Peyer's patch (tissue), 4 donors: ENCODE data around the gene VSIG8. TPM values are rescaled to one million over a fixed set of nuclear protein-coding genes. Genes with fewer than 3 reads are reported as not detected.

Experiments used
- DNase-seq, 3 donors: peaks; one replicate each; pipeline ENCODE4 v3.0.0-alpha.2; 2017 to 2019
- H3K27ac ChIP-seq, 4 donors: fragments of 200-600 bp; sonication (generic); one replicate each; pipeline ENCODE4 v1.5.1; 2016 to 2019
- H3K27me3 ChIP-seq, 2 donors: fragments of 200-600 bp; sonication (generic); one replicate each; pipeline ENCODE4 v1.5.1; 2019
- H3K36me3 ChIP-seq, 3 donors: fragments of 200-600 bp; sonication (generic); one replicate each; pipeline ENCODE4 v1.5.1; 2016 to 2019
- H3K4me1 ChIP-seq, 4 donors: fragments of 200-600 bp; sonication (generic); one replicate each; pipeline ENCODE4 v1.5.1; 2016 to 2019
- H3K4me3 ChIP-seq, 4 donors: fragments of 200-600 bp; sonication (generic); 1 replicate in 3 of 4; 2 replicates in 1 of 4; pipeline ENCODE4 v1.5.1; 2016 to 2019; ENCODE audit warnings: mild to moderate bottlenecking in 1 of 4
- H3K9me3 ChIP-seq, 4 donors: fragments of 200-600 bp; sonication (generic); one replicate each; pipeline ENCODE4 v1.5.1; 2016 to 2019; ENCODE audit warnings: mild to moderate bottlenecking in 1 of 4
- CTCF ChIP-seq, 6 experiments: fragments of 450-650 bp in 4 of 6; fragments of 200-600 bp in 2 of 6; sonication (generic) in 1 of 6; IDR thresholded peaks; one replicate each; pipeline ENCODE4 v1.5.1; 2017 to 2019; ENCODE audit warnings: antibody characterized with exemption in 6 of 6, mild to moderate bottlenecking in 3 of 6, moderate library complexity in 1 of 6
- POLR2A ChIP-seq, 2 donors: fragments of 450-650 bp; IDR thresholded peaks; one replicate each; pipeline ENCODE4 v1.5.1; 2017; ENCODE audit warnings: antibody characterized with exemption in 2 of 2, mild to moderate bottlenecking in 2 of 2, moderate library complexity in 2 of 2
- total RNA-seq, 4 donors: library from RNA; depleted of rRNA; stranded (reverse); fragments of >200 nt; gene quantifications; one replicate each; pipeline ENCODE4 v1.1.0, GENCODE V29; 2016

VSIG8 gene
- total RNA-seq, 4 donors from 2014 or later, result 0.85 TPM; not detected in 3

- TF ChIP-seq POLR2A (IDR thresholded peaks at IDR 0.05), result no peak
- TF ChIP-seq CTCF (IDR thresholded peaks at IDR 0.05), result no peak
- H3K4me1 ChIP-seq, result peaks cover 0 to 7% (median 2%) of the 10 kb centered on the region in 4 donors
- DNase-seq, result no peak
- H3K27ac ChIP-seq, result no peak overlapping the region
- H3K4me3 ChIP-seq, result no peak overlapping the region
- no peaks in the 10 kb centered on the region for H3K36me3 ChIP-seq
- H3K27me3 ChIP-seq, result no peaks in the 10 kb centered on the region
- H3K9me3 ChIP-seq, result no peaks in the 10 kb centered on the region
Measured at GRCh38 chr1:159855709-159856108, 6.7 kb downstream of the VSIG8 start.

- DNase-seq, result peak; percentile 63 to 92 (median 91)
- Histone ChIP-seq H3K36me3 (no peaks in the 10 kb centered on the region), H3K27ac (peak overlapping the region; percentile 76 to 97 (median 94)), H3K4me3 (peak overlapping the region; percentile 46 to 73 (median 62)), H3K9me3 (no peaks in the 10 kb centered on the region), H3K4me1 (peaks cover 0 to 7% (median 2%) of the 10 kb centered on the region in 4 donors), H3K27me3 (no peaks in the 10 kb centered on the region)
- peak in 3 of 6 experiments; percentile 12 to 46 (median 32) for TF ChIP-seq CTCF (IDR thresholded peaks at IDR 0.05)
- peak; percentile 86 to 90 for TF ChIP-seq POLR2A (IDR thresholded peaks at IDR 0.05)
Measured at GRCh38 chr1:159854693-159855192, 7.7 kb downstream of the VSIG8 start.

DNA sequence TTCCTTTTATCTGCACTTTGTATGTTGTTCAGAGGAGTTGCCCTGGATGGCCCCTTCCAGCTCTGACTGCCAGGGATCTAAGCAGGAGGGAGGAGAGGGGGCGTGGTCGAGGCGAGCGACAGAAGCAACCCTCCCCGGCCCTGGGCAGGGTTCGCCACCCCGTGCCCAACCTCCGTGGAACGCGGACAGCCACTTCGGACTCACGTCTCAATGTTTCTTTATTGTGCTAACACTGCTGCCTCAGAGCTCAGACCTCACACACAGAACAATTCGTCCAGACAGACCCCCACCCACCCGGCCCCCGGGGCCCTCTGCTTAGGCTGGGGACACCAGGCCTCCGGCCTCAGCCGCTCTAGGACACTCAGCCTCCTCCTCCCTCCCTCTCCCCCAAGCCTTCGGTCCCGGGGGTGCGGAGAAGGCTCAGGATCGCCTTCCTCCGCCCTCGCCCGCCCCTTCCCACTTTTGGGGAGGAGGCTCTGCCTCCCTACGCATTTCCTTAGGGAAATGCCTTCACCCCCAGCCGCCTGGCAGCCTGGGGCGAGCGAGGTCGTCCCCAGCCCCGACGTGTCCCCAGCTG, 8.3 kb downstream of the VSIG8 start:
- Histone ChIP-seq H3K4me1 (peaks cover 0 to 7% (median 2%) of the 10 kb centered on the region in 4 donors), H3K4me3 (peak overlapping the region; percentile 46 to 73 (median 62)), H3K9me3 (no peaks in the 10 kb centered on the region), H3K27ac (peak overlapping the region; percentile 76 to 97 (median 94)), H3K27me3 (no peaks in the 10 kb centered on the region), H3K36me3 (no peaks in the 10 kb centered on the region)
- DNase-seq, result peak; percentile 50 to 90 (median 89)
- TF ChIP-seq CTCF (IDR thresholded peaks at IDR 0.05) (no peak), POLR2A (IDR thresholded peaks at IDR 0.05) (peak in 1 of 2 donors; percentile 8)

- no peaks in the 10 kb centered on the region for H3K27me3 ChIP-seq
- H3K27ac ChIP-seq, result peak overlapping the region; percentile 76 to 97 (median 94)
- H3K4me1 ChIP-seq, result peaks cover 0 to 7% (median 2%) of the 10 kb centered on the region in 4 donors
- no peak for DNase-seq
- no peaks in the 10 kb centered on the region for H3K9me3 ChIP-seq
- H3K36me3 ChIP-seq, result no peaks in the 10 kb centered on the region
- TF ChIP-seq POLR2A (IDR thresholded peaks at IDR 0.05) (no peak), CTCF (IDR thresholded peaks at IDR 0.05) (no peak)
- peak overlapping the region in 2 of 4 donors; percentile 68 to 73 for H3K4me3 ChIP-seq
Measured at GRCh38 chr1:159853417-159854115, 8.9 kb downstream of the VSIG8 start.

DNA sequence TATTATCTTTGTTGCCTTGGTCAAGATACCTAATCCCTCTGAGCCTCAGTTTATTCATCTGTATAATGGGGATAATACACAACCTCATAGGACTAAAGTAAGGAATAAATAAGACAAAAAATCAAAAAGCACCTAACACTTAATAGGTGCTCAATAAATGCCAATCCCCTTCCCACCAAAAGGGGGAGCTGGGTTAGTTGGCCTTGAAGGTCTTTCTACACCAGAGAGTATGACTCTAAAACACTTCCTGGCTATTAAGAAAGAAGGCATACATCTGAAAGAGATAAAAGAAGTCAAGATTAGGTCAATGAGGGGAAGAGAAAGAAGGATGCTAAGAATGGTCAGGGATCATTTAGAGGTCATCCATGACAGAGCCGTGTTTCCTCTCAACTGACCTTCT, 11.1 kb downstream of the VSIG8 start:
- Histone ChIP-seq H3K27ac (no peak overlapping the region), H3K36me3 (no peaks in the 10 kb centered on the region), H3K9me3 (no peaks in the 10 kb centered on the region), H3K27me3 (no peaks in the 10 kb centered on the region), H3K4me3 (no peak overlapping the region), H3K4me1 (peaks cover 0 to 7% (median 2%) of the 10 kb centered on the region in 4 donors)
- TF ChIP-seq POLR2A (IDR thresholded peaks at IDR 0.05), result no peak
- TF ChIP-seq CTCF (IDR thresholded peaks at IDR 0.05), result no peak
- no peak for DNase-seq
